ENCODE results near the gene HS3ST6. TPM values are rescaled to one million over a fixed set of nuclear protein-coding genes. Genes with fewer than 3 reads are reported as not detected.

Gene HS3ST6
- total RNA-seq, 1 donor from 2014 or later: not detected

GRCh38 chr16:1908983-1909382 is 9.2 kb downstream of the HS3ST6 start:
- no peak for TF ChIP-seq CTCF (conservative IDR thresholded peaks at IDR 0.05; ENCODE audit: low read depth, low read length)
- no peak overlapping the region for H3K4me3 ChIP-seq (ENCODE audit: low read depth, low read length)
- DNase-seq (ENCODE audit: low read depth): no peak

- no peak for TF ChIP-seq CTCF (conservative IDR thresholded peaks at IDR 0.05; ENCODE audit: low read depth, low read length)
- no peak for DNase-seq (ENCODE audit: low read depth)
- H3K4me3 ChIP-seq (ENCODE audit: low read depth, low read length): no peak overlapping the region
Observed at GRCh38 chr16:1908184-1908583, 10.0 kb downstream of the HS3ST6 start.

- H3K4me3 ChIP-seq (ENCODE audit: low read depth, low read length): no peak overlapping the region
- no peak for TF ChIP-seq CTCF (conservative IDR thresholded peaks at IDR 0.05; ENCODE audit: low read depth, low read length)
- DNase-seq (ENCODE audit: low read depth): no peak
Observed at GRCh38 chr16:1907226-1907860, 10.9 kb downstream of the HS3ST6 start.

- H3K4me3 ChIP-seq (ENCODE audit: low read depth, low read length): no peak overlapping the region
- no peak for DNase-seq (ENCODE audit: low read depth)
- TF ChIP-seq CTCF (conservative IDR thresholded peaks at IDR 0.05; ENCODE audit: low read depth, low read length): no peak
Observed at GRCh38 chr16:1906846-1907165, 11.4 kb downstream of the HS3ST6 start.

- no peak for DNase-seq (ENCODE audit: low read depth)
- no peak for TF ChIP-seq CTCF (conservative IDR thresholded peaks at IDR 0.05; ENCODE audit: low read depth, low read length)
Observed at GRCh38 chr16:1906055-1906845, 12.0 kb downstream of the HS3ST6 start.

GRCh38 chr16:1903845-1904840 is 14.1 kb downstream of the HS3ST6 start:
- DNase-seq (ENCODE audit: low read depth): no peak
- TF ChIP-seq CTCF (conservative IDR thresholded peaks at IDR 0.05; ENCODE audit: low read depth, low read length): no peak
- no peak overlapping the region for H3K4me3 ChIP-seq (ENCODE audit: low read depth, low read length)

More at GRCh38 chr16:1906055-1906845, 12.0 kb downstream of the HS3ST6 start:
- no peak overlapping the region for H3K4me3 ChIP-seq (ENCODE audit: low read depth, low read length)
